Neural cell (in vitro differentiated cells): ENCODE data around the gene RELCH.

Experiments
- EP300 ChIP-seq: fragments of 450-650 bp; conservative IDR thresholded peaks from 2 replicates; pipeline ENCODE4 v1.6.1; 2014; ENCODE audit warnings: antibody characterized with exemption, mild to moderate bottlenecking, moderate library complexity; ENCODE audit not compliant: poor library complexity, severe bottlenecking
- RAD21 ChIP-seq: fragments of 450-650 bp; conservative IDR thresholded peaks from 2 replicates; pipeline ENCODE4 v1.6.1; 2014; ENCODE audit warnings: antibody characterized with exemption, mild to moderate bottlenecking, moderate library complexity
- TAF1 ChIP-seq: IDR thresholded peaks from 2 replicates; pipeline ENCODE4 v1.6.1; 2012; ENCODE audit warnings: low read depth
- TF ChIP-seq, protein P1 (sequence below): fragments of 450-650 bp; IDR thresholded peaks from 2 replicates; pipeline ENCODE4 v1.5.1; 2014; ENCODE audit warnings: antibody characterized with exemption, mild to moderate bottlenecking, moderate library complexity; ENCODE audit not compliant: poor library complexity, severe bottlenecking
- TF ChIP-seq, protein P2 (sequence below): IDR thresholded peaks from 2 replicates; pipeline ENCODE4 v1.6.1; 2012; ENCODE audit warnings: borderline replicate concordance

DNA sequence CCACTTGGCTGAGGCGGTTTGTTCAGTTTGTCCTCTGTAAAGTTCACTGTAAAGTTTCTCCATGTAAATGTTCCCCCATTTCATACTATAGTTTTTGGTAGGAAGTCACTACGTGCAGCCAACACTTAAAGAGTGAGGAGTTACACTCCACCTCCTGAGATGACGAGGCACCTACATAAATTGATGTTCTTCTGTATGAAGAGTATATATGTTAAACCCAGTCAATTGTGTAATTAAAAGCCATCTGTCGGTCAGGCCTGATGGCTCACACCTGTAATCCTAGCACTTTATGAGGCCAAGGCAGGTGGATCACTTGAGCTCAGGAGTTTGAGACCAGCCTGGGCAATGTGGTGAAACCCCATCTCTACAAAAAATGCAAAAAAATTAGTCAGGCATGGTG is 7.8 kb upstream of the RELCH start:
- TF ChIP-seq RAD21 (no peak), EP300 (no peak), TAF1 (no peak)
- TF ChIP-seq, protein P1, sequence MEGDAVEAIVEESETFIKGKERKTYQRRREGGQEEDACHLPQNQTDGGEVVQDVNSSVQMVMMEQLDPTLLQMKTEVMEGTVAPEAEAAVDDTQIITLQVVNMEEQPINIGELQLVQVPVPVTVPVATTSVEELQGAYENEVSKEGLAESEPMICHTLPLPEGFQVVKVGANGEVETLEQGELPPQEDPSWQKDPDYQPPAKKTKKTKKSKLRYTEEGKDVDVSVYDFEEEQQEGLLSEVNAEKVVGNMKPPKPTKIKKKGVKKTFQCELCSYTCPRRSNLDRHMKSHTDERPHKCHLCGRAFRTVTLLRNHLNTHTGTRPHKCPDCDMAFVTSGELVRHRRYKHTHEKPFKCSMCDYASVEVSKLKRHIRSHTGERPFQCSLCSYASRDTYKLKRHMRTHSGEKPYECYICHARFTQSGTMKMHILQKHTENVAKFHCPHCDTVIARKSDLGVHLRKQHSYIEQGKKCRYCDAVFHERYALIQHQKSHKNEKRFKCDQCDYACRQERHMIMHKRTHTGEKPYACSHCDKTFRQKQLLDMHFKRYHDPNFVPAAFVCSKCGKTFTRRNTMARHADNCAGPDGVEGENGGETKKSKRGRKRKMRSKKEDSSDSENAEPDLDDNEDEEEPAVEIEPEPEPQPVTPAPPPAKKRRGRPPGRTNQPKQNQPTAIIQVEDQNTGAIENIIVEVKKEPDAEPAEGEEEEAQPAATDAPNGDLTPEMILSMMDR, result no peak
- TF ChIP-seq, protein P2, sequence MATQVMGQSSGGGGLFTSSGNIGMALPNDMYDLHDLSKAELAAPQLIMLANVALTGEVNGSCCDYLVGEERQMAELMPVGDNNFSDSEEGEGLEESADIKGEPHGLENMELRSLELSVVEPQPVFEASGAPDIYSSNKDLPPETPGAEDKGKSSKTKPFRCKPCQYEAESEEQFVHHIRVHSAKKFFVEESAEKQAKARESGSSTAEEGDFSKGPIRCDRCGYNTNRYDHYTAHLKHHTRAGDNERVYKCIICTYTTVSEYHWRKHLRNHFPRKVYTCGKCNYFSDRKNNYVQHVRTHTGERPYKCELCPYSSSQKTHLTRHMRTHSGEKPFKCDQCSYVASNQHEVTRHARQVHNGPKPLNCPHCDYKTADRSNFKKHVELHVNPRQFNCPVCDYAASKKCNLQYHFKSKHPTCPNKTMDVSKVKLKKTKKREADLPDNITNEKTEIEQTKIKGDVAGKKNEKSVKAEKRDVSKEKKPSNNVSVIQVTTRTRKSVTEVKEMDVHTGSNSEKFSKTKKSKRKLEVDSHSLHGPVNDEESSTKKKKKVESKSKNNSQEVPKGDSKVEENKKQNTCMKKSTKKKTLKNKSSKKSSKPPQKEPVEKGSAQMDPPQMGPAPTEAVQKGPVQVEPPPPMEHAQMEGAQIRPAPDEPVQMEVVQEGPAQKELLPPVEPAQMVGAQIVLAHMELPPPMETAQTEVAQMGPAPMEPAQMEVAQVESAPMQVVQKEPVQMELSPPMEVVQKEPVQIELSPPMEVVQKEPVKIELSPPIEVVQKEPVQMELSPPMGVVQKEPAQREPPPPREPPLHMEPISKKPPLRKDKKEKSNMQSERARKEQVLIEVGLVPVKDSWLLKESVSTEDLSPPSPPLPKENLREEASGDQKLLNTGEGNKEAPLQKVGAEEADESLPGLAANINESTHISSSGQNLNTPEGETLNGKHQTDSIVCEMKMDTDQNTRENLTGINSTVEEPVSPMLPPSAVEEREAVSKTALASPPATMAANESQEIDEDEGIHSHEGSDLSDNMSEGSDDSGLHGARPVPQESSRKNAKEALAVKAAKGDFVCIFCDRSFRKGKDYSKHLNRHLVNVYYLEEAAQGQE, result no peak
